Measurements from ENCODE around the gene LGSN.

- no peak for TF ChIP-seq CTCF (IDR thresholded peaks at IDR 0.05; ENCODE audit: low read depth, low read length, missing input control)
- no peak for TF ChIP-seq TAF1 (conservative IDR thresholded peaks at IDR 0.05)
- TF ChIP-seq RXRA (IDR thresholded peaks at IDR 0.05), result no peak
- TF ChIP-seq FOXA1 (IDR thresholded peaks at IDR 0.05), result no peak
- TF ChIP-seq, protein P1, sequence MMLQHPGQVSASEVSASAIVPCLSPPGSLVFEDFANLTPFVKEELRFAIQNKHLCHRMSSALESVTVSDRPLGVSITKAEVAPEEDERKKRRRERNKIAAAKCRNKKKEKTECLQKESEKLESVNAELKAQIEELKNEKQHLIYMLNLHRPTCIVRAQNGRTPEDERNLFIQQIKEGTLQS (IDR thresholded peaks at IDR 0.05), result no peak
- no peak for TF ChIP-seq HNF4G (IDR thresholded peaks at IDR 0.05)
- no peak for TF ChIP-seq JUND (IDR thresholded peaks at IDR 0.05)
- no peak for TF ChIP-seq YY1 (IDR thresholded peaks at IDR 0.05)
Measured at GRCh38 chr6:63349401-63349800, 29.6 kb upstream of the LGSN start.
